ENCODE results near the gene CALD1.

GRCh38 chr7:134741907-134742635 lies 37.4 kb upstream of the CALD1 start:
- TF ChIP-seq CTCF (IDR thresholded peaks at IDR 0.05), result no peak
- no peak for TF ChIP-seq POLR2A (IDR thresholded peaks at IDR 0.05)

All from body of pancreas (tissue), 4 donors.